K562 (cell line): ENCODE measurements around the gene HPS5. TPM values are rescaled to one million over a fixed set of nuclear protein-coding genes. Genes with fewer than 3 reads are reported as not detected.

ENCODE experiments used
- CC2D1A ChIP-seq: fragments of 450-650 bp; IDR thresholded peaks from 2 replicates; pipeline ENCODE4 v1.6.1; 2017; ENCODE audit warnings: mild to moderate bottlenecking
- CCNT2 ChIP-seq: IDR thresholded peaks from 2 replicates; pipeline ENCODE4 v1.6.1; 2011; ENCODE audit warnings: borderline replicate concordance, low read depth, mild to moderate bottlenecking, moderate library complexity, mixed read lengths, low read length; ENCODE audit not compliant: insufficient read length; ENCODE audit errors: extremely low read depth
- CEBPG ChIP-seq, 3 experiments: fragments of 200-800 bp in 1 of 3; sonication (Bioruptor generic) in 1 of 3; sonication (generic) in 1 of 3; formaldehyde crosslinking in 1 of 3; IDR thresholded peaks in 2 of 3; conservative IDR thresholded peaks in 1 of 3; 2 replicates each; pipeline versions ENCODE4 v1.6.1 to v1.8.0; 2016 to 2022; ENCODE audit warnings: missing compliant biosample characterization in 2 of 3, missing genetic modification characterization in 2 of 3, mild to moderate bottlenecking in 1 of 3, missing genetic modification reagents in 1 of 3
- CREB1 ChIP-seq, 2 experiments: sonication (generic) in 1 of 2; formaldehyde crosslinking in 1 of 2; IDR thresholded peaks; 2 replicates each; pipeline versions ENCODE4 v1.6.1 to v1.8.0; 2012 to 2022; ENCODE audit warnings: inconsistent platforms in 1 of 2, mild to moderate bottlenecking in 1 of 2, missing genetic modification reagents in 1 of 2, moderate library complexity in 1 of 2
- ESRRB ChIP-seq: fragments of 250-450 bp; sonication (Bioruptor Pico); IDR thresholded peaks from 2 replicates; pipeline ENCODE4 v1.5.0; 2020; ENCODE audit warnings: mild to moderate bottlenecking, moderate library complexity, borderline replicate concordance
- FOSL1 ChIP-seq: fragments of 200-800 bp; sonication (Bioruptor generic); conservative IDR thresholded peaks from 2 replicates; pipeline ENCODE4 v1.6.1; 2016; ENCODE audit warnings: missing genetic modification characterization, missing compliant biosample characterization
- HDGF ChIP-seq: fragments of 450-650 bp; IDR thresholded peaks from 2 replicates; pipeline ENCODE4 v1.6.1; 2016
- HOXB6 ChIP-seq: fragments of 250-450 bp; sonication (Bioruptor Pico); IDR thresholded peaks from 2 replicates; pipeline ENCODE4 v1.5.1; 2022; ENCODE audit warnings: mild to moderate bottlenecking, borderline replicate concordance
- ILK ChIP-seq: fragments of 450-650 bp; IDR thresholded peaks from 2 replicates; pipeline ENCODE4 v1.6.1; 2016; ENCODE audit warnings: missing genetic modification characterization, low read depth, mild to moderate bottlenecking, missing compliant biosample characterization, moderate library complexity, borderline replicate concordance
- MAFF ChIP-seq: IDR thresholded peaks from 2 replicates; pipeline ENCODE4 v1.6.1; 2012; ENCODE audit warnings: low read length, improper control_type of control experiment
- MTA3 ChIP-seq: fragments of 450-650 bp; formaldehyde crosslinking; IDR thresholded peaks from 2 replicates; pipeline ENCODE4 v1.6.1; 2017; ENCODE audit warnings: mild to moderate bottlenecking, borderline replicate concordance
- RBM15 ChIP-seq: fragments of 200-400 bp; formaldehyde crosslinking; IDR thresholded peaks from 2 replicates; pipeline ENCODE4 v1.6.1; 2018; ENCODE audit warnings: mild to moderate bottlenecking, low read length, moderate library complexity; ENCODE audit not compliant: insufficient read depth
- SMARCA4 ChIP-seq: fragments of 450-650 bp; IDR thresholded peaks from 2 replicates; pipeline ENCODE4 v1.6.1; 2016
- SPI1 ChIP-seq: IDR thresholded peaks from 2 replicates; pipeline ENCODE4 v1.6.1; 2011; ENCODE audit warnings: low read depth, low read length, control low read depth, borderline replicate concordance
- TAF7 ChIP-seq: fragments of 450-650 bp; IDR thresholded peaks from 2 replicates; pipeline ENCODE4 v1.6.1; 2016; ENCODE audit warnings: missing genetic modification characterization, missing compliant biosample characterization
- TCFL5 ChIP-seq: fragments of 250-450 bp; sonication (Bioruptor Pico); conservative IDR thresholded peaks from 2 replicates; pipeline ENCODE4 v1.6.1; 2021; ENCODE audit warnings: mild to moderate bottlenecking, moderate library complexity, matching md5 sums
- ZC3H11A ChIP-seq: IDR thresholded peaks from 2 replicates; pipeline ENCODE4 v1.6.1; 2012; ENCODE audit warnings: low read depth, low read length, improper control_type of control experiment
- ZKSCAN3 ChIP-seq: fragments of 250-450 bp; sonication (Bioruptor Pico); IDR thresholded peaks from 2 replicates; pipeline ENCODE4 v1.4.0; 2020
- ZNF140 ChIP-seq: fragments of 250-450 bp; sonication (Bioruptor Pico); IDR thresholded peaks from 2 replicates; pipeline ENCODE4 v1.8.0; 2021; ENCODE audit warnings: moderate library complexity, mild to moderate bottlenecking, inconsistent platforms
- ZNF165 ChIP-seq: fragments of 250-450 bp; sonication (Bioruptor Pico); IDR thresholded peaks from 2 replicates; pipeline ENCODE4 v1.4.0; 2020; ENCODE audit warnings: borderline replicate concordance
- ZNF408 ChIP-seq: fragments of 250-450 bp; sonication (Bioruptor Pico); IDR thresholded peaks from 2 replicates; pipeline ENCODE4 v1.4.0; 2020; ENCODE audit warnings: low read depth, mild to moderate bottlenecking, moderate library complexity
- polyA plus RNA-seq, 8 experiments: library from polyadenylated mRNA; depleted of rRNA in 4 of 8; stranded (reverse) in 5 of 8; unstranded in 3 of 8; fragments of >200 nt; fragmentation: Nextera tagmentation in 2 of 8; fragmentation: Illumina TruSeq in 1 of 8; extraction: Ambion mirVana in 2 of 8; extraction: Trizol in 1 of 8; gene quantifications; 2 replicates each; pipeline versions ENCODE4 v1.2.1 to v1.2.3, GENCODE V29; 2011 to 2014; ENCODE audit warnings: inconsistent platforms in 1 of 8, missing spikeins in 1 of 8
- total RNA-seq, 7 experiments: library from RNA; depleted of rRNA in 6 of 7; stranded (reverse); fragments of >200 nt in 6 of 7; fragmentation: Illumina TruSeq in 2 of 7; extraction: Trizol in 2 of 7; gene quantifications; 2 replicates each; pipeline versions ENCODE4 v1.2.1 to v1.2.3, GENCODE V29; 2011 to 2021; ENCODE audit warnings: low replicate concordance in 1 of 7
- TF ChIP-seq, protein P1 (sequence below), 3 experiments: fragments of 200-800 bp in 1 of 3; fragments of 250-450 bp in 1 of 3; fragments of 450-650 bp in 1 of 3; sonication (Bioruptor Pico) in 1 of 3; sonication (Bioruptor generic) in 1 of 3; formaldehyde crosslinking in 1 of 3; IDR thresholded peaks; 2 replicates each; pipeline versions ENCODE4 v1.6.1 to v1.8.0; 2016 to 2022; ENCODE audit warnings: mild to moderate bottlenecking in 2 of 3, missing genetic modification characterization in 2 of 3, missing compliant biosample characterization in 1 of 3, moderate library complexity in 1 of 3
- TF ChIP-seq, protein P2 (sequence below): sonication (generic); formaldehyde crosslinking; IDR thresholded peaks from 2 replicates; pipeline ENCODE4 v1.5.0; 2020; ENCODE audit warnings: missing genetic modification reagents
- TF ChIP-seq, protein P3 (sequence below): fragments of 450-650 bp; conservative IDR thresholded peaks from 2 replicates; pipeline ENCODE4 v1.6.1; 2016; ENCODE audit warnings: missing genetic modification characterization, low read depth, mild to moderate bottlenecking, control low read depth, missing compliant biosample characterization

HPS5 gene
- total and polyA plus RNA-seq, 9 of the 15 experiments (the other 6 are each of a cell fraction or from before 2014, with no cell fraction given): 12.2 to 28.1 (median 16.8) TPM

DNA sequence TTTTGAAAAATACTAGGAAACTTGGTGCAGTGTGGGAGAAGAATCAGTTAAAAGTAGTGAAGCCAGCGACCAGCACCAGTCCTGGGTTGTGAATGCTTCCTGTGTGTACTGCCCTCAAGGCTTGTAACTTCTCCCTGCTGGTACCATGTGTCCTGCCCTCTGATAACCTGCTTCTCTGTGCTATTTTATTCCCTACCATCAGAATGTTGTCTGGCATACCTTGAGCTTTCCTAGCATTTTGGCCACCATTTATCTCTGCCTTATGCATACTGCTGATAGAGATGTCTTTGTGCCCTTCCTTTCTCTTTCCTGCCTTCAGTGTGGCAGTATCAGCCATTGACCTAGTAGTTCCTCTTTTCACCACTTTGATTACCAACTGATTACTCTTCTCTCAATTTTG, 2.4 kb upstream of the HPS5 start (continued):
- TF ChIP-seq, protein P1, sequence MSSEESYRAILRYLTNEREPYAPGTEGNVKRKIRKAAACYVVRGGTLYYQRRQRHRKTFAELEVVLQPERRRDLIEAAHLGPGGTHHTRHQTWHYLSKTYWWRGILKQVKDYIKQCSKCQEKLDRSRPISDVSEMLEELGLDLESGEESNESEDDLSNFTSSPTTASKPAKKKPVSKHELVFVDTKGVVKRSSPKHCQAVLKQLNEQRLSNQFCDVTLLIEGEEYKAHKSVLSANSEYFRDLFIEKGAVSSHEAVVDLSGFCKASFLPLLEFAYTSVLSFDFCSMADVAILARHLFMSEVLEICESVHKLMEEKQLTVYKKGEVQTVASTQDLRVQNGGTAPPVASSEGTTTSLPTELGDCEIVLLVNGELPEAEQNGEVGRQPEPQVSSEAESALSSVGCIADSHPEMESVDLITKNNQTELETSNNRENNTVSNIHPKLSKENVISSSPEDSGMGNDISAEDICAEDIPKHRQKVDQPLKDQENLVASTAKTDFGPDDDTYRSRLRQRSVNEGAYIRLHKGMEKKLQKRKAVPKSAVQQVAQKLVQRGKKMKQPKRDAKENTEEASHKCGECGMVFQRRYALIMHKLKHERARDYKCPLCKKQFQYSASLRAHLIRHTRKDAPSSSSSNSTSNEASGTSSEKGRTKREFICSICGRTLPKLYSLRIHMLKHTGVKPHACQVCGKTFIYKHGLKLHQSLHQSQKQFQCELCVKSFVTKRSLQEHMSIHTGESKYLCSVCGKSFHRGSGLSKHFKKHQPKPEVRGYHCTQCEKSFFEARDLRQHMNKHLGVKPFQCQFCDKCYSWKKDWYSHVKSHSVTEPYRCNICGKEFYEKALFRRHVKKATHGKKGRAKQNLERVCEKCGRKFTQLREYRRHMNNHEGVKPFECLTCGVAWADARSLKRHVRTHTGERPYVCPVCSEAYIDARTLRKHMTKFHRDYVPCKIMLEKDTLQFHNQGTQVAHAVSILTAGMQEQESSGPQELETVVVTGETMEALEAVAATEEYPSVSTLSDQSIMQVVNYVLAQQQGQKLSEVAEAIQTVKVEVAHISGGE (CRISPR knock-in tag; IDR thresholded peaks at IDR 0.05): peak in 1 of 3 experiments; percentile 86; a peak in 2 of 6 replicates
- TF ChIP-seq TCFL5 (CRISPR knock-in tag) (no peak), HOXB6 (no peak), ESRRB (CRISPR knock-in tag) (no peak), CEBPG (CRISPR knock-in tag; IDR thresholded peaks at IDR 0.05) (no peak), CEBPG (tag; conservative IDR thresholded peaks at IDR 0.05 in 1 of 2, IDR thresholded peaks at IDR 0.05 in 1 of 2) (no peak), SPI1 (peak; percentile 75), ILK (tag) (no peak), RBM15 (no peak), MTA3 (0 out of 2 replicates have a peak, but pooled peaks have one; percentile 33), ZNF408 (no peak), ZC3H11A (no peak), CCNT2 (no peak), TAF7 (tag) (no peak), ZKSCAN3 (CRISPR knock-in tag) (no peak), MAFF (no peak), CREB1 (IDR thresholded peaks at IDR 0.05) (no peak), CREB1 (CRISPR knock-in tag; IDR thresholded peaks at IDR 0.05) (no peak), ZNF140 (CRISPR knock-in tag) (no peak), FOSL1 (tag) (no peak), HDGF (no peak), CC2D1A (no peak), ZNF165 (CRISPR knock-in tag) (no peak), SMARCA4 (0 out of 2 replicates have a peak, but pooled peaks have one; percentile 19)
- TF ChIP-seq, protein P2, sequence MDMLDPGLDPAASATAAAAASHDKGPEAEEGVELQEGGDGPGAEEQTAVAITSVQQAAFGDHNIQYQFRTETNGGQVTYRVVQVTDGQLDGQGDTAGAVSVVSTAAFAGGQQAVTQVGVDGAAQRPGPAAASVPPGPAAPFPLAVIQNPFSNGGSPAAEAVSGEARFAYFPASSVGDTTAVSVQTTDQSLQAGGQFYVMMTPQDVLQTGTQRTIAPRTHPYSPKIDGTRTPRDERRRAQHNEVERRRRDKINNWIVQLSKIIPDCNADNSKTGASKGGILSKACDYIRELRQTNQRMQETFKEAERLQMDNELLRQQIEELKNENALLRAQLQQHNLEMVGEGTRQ: no peak
- TF ChIP-seq, protein P3, sequence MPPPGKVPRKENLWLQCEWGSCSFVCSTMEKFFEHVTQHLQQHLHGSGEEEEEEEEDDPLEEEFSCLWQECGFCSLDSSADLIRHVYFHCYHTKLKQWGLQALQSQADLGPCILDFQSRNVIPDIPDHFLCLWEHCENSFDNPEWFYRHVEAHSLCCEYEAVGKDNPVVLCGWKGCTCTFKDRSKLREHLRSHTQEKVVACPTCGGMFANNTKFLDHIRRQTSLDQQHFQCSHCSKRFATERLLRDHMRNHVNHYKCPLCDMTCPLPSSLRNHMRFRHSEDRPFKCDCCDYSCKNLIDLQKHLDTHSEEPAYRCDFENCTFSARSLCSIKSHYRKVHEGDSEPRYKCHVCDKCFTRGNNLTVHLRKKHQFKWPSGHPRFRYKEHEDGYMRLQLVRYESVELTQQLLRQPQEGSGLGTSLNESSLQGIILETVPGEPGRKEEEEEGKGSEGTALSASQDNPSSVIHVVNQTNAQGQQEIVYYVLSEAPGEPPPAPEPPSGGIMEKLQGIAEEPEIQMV (tag): no peak
